Occipital lobe (tissue), 2 donors: Measurements from ENCODE around the gene TRABD. TPM values are rescaled to one million over a fixed set of nuclear protein-coding genes. Genes with fewer than 3 reads are reported as not detected.

ENCODE experiments used
- DNase-seq: peaks from one replicate; lab custom pipeline; 2025; lab: John Stamatoyannopoulos, UW
- total RNA-seq: library from RNA; depleted of rRNA; stranded (reverse); fragments of >200 nt; gene quantifications from one replicate; pipeline ENCODE4 v1.2.3, GENCODE V29; 2014

Gene TRABD
- total RNA-seq, 1 donor from 2014 or later: 3.0 TPM

DNA sequence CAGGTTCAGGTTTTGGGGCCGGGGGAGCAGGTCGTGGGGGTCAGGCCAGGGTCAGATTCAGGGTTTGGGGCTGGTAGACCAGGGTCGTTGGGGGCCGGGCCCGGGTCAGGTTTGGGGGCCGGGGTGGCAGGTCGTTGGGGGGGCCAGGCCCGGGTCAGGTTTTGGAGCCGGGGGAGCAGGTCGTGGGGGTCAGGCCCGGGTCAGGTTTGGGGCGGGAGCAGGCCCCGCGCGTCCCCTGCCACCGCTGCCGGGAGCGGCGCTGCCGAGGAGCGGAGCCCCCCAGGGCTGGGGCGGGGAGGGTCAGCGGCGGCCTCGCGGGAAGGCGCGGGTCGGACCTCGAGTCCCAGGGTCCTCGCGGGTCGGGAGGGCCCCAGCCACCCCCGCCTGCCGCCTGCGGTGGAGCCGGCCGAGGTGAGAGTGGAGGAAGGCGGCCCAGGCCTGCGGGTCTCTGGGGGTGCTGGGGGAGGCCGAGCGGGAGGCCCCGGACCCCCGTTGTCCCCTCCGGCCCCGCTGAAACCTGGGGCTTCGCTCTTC, 535 bp downstream of the TRABD start:
- no peak for DNase-seq

DNA sequence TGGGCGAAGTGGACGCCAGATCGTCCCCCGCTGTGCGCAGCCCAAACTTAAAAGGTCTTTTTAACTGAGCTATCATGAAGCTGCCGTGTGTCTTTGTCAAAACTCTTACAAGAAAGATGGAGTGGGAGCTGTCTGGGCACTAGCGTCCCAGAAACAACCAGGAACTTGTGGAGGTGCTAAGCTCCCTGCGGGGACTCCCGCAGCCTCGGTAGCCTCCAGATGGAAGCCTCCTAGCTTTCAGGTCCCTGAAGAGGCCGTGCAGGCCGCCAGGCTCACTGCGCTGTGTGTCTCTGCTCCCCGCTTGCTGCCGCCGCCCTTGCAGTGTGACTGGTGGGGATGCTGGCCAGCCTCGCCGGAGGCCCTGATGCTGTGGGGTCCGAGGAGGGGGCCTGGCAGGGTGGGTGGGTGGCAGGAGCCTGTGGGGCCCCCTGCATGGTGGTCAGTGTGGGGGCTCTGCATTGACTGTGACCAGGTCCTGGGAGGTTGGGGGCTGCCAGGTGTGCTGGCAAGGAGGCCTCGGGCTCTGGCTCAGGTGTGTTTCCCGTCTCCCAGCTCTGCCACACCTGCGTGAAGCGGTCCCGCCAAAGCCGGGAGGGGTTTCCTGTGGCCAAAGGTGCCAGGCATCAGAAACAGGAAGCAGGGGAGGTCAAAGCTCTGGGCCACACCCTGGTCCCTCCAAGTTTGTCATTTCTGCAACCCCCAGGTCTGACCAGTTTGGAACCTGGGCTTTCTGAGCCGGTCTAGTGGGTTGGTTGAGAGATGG, 1.2 kb downstream of the TRABD start:
- DNase-seq: no peak

DNA sequence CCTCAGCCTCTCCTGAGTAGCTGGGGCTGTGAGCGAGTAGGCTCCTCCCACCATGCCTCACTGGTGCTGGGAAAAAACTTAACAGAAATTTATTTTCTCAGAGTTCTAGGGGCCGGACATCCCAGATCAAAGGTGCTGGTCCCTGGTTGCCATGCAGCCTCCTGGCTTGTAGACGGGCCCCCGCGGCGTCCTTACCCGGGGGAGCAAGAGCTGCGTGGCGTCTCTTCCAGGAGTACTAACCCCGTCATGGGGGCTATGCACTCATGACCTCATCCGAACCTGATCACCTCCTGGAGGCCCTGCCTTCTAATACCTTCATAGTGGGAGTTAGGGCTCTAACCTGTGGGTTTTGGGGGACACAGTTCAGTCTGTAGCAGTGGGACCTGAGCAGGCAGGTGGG, 2.6 kb downstream of the TRABD start:
- DNase-seq: no peak

GRCh38 chr22:50189184-50189848, 3.6 kb downstream of the TRABD start:
- DNase-seq: no peak

- no peak for DNase-seq
These were observed 4.1 kb downstream of the TRABD start for GRCh38 chr22:50189849-50190181.

DNA sequence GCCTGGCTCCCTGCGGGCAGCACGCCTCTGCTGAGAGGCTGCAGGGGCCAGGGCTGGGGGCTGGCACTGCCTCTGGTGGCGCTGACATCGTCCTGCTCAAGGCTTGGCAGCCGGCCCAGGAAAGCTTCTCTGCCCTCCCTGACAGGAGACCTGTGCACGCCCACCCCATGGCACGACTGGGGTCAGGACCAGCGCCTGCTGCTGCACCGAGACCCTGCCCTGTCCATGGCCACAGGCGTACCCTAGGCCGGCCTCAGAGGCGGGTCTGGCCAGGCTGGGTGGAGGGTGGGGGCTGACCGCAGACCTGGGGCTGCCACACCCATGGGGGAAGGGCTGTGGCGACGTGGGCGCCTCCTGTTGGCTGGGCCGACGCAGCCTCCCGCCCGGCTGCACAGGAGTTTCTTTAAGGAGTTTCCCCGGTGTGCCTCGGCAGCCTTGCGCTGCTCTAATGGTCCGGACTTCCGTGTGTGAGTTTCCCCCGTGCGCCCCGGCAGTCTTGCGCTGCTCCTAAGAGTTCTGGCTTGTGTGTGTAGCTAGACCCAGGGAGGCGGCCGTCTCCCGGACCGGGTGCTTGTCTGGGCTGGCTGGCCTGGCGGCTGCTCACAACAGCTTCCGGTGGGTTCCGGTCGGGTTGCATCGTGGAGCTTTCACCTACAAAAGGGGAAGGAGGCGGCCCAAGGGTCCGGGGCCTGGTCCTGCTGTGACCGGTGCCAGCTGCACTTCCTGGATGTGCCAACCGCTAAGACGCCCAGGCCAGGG, 4.6 kb downstream of the TRABD start:
- DNase-seq: no peak

DNA sequence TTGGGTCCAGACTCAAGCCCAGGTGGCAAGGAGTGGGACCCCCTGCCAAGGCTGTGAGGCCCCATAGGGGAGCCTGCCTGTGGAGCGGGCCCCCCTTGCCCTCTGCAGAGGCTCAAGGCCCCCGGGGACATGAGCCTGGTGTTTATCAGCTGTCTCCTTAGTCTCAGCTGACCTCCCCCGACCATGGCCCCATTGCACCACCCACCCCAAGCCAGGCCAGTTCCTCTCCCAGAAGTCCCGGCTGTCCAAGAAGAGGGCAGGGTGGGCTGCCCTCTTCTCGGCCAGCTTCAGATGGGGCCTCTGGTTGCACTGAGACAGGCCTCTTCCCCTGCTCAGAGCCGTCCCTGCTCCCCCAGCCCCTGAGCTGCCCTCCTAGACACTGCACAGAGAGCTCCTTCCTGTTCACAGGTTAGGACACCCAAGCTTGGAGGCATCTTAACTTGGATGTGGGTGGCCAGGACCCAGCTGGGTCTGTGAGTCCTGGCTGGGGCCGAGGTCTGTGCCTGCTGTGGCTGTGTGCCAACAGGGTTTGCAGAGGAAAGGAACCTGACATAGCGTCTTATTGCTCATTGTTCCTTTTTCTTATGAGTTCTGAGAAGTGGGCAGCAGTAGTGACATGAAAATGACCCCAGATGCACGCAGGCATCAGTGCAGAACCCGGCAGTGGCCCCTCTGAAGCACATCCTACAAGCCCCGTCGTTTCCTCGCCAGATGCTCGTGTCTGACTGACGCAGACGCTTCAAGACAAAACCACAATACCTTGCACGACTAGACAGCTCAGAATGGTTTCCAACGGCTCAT, 5.4 kb downstream of the TRABD start:
- no peak for DNase-seq

DNA sequence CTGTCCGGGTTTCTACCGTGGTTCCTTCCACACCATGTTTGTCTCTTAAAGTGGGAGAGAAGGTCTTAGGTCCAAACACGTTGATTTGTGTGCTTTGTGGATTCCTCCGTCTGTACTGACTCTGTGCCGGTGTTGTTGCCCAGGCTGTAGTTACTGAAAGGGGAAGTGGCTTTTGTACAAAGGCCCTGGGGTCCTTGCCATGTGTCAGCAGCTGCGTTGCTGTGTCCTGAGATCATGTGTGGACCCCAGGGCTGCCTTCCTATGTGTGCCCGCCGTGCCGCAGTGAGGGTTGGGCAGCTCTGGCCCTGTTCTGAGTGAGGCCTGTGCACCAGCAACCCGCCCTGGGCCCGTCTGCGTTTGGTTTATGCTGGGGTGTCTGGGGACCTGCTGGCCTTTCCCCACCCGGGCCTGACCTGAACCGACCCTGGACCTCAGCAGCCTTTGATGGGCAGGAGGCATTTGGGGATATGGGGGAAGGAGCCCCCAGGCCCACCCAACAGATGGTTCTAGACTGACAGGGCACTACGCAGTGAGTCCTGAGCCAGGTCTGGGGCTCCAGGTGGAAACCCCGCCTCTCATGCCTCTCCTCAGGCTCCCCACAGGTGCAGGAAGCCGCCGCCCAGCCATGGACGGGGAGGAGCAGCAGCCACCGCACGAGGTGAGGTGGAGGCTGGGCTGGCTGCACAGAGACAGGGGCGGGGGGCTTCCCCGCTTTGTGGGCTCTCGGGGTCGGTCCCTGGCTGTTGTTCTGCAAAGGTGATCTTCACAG, 6.9 kb downstream of the TRABD start:
- DNase-seq: no peak

- DNase-seq: no peak
These were observed 7.9 kb downstream of the TRABD start for GRCh38 chr22:50193621-50194020.

- DNase-seq: no peak
These were observed 8.5 kb downstream of the TRABD start for GRCh38 chr22:50194037-50194805.

GRCh38 chr22:50196256-50196655, 10.5 kb downstream of the TRABD start:
- no peak for DNase-seq

GRCh38 chr22:50197000-50197800, 11.5 kb downstream of the TRABD start:
- no peak for DNase-seq

DNA sequence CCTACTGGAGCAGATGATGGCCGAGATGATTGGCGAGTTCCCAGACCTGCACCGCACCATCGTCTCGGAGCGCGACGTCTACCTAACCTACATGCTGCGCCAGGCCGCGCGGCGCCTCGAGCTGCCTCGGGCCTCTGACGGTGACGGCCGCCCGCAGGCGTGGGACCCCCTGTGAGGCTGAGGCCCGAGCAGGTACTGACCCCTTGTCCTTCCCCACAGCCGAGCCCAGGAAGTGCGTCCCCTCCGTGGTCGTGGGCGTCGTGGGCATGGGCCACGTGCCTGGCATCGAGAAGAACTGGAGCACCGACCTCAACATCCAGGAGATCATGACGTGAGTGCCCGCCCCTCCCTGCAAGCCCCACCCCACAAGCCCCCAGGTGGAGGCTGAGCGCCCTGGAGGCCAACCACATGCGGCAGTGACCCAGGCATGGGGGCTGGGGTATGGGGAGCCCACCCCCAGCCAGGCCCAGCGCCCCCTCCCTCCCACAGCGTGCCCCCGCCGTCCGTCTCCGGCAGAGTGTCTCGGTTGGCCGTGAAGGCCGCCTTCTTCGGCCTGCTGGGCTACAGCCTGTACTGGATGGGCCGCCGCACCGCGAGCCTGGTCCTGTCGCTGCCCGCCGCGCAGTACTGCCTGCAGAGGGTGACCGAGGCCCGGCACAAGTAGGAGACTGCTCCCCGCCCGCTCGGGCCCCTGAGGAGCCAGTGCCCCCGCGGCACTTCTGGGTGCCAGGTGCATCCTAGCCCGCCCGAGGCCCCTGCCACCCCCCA, 12.3 kb downstream of the TRABD start:
- DNase-seq: no peak

DNA sequence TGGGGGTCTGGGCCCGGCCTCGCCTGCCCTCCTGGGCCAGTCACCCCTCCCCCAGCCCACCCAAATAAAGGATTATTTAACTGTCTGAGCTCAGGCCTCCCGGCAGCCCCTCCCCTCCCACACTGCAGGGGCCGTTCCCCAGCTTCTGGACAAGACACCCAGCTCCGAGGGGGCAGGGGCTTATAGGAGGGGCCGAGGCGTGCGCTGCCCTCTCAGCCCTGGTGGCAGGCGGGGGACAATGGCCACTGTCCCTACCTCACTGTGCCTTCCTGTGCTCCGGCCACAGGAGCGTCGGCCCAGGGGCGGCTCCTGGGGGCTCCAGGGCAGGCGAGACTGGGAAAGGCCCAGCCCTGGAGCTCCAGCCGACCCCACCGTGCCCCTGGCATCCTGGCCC, 12.9 kb downstream of the TRABD start:
- no peak for DNase-seq

GRCh38 chr22:50199251-50199721, 13.6 kb downstream of the TRABD start:
- no peak for DNase-seq

DNA sequence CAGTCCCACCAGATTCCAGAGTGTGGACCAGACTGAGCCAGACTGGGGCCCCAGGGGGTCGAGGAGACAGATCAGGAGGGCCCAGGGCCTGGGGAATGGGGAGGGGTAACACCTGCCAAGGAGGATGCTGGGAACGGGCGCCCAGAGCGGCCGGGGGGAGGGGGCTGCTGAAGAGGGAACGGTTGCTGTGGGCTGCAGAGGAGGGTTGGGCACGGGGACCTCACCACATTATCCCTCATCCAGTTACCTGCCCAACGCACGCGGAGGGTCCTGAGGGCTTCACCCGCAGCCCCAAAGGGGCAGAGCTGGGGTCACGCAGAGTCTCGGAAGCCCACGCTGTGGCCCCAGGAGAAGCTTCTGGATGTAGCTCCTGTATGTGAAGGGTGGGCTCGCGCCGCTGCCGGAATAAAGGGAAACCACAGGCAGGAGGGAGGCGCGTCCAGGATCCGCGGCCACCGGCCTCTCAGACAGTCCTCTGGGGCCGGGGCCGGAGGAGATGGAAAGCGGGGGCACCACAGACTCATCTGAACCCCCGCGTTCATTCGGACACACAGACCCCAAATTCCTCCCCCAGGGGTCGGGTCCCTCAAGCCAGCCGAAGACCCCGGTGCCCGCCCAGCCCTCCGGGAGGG, 14.2 kb downstream of the TRABD start:
- no peak for DNase-seq

DNA sequence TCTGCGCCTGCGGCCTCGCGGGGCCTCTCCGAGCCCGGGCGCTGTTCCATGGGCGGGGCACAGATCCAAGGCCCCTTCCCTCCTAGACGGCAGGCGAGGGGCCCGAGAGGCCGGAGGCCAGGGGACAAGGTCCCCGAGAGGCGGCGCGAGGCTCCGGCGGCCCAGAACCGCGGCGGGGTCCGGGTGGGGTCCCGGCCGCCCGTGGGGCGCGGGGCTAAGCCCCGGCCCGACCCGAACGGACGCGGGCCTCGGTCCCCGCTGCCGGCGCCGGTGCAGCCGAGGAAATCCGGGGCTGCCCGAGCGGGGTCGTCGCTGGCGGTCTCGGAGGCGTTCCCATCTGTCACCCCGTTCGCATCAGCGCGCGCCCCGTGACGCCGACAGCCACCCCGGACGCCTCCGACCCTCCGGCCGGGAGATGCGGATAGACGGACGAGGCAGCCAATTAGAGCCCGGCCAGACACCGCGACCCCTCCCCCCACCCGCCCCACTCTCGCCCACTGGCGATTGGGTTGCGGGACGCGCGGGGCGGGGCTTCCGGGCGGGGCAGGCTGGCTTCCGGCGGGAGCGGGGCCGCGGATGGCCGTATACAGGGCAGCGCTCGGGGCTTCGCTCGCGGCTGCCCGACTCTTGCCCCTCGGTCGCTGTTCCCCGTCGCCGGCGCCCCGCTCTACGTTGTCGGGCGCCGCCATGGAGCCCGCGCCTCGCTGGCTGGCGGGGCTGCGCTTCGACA, 14.9 kb downstream of the TRABD start, which contains the start of gene SELENOO:
TSS of gene SELENOO (plus strand) at position 551 of the 730 bp plus-strand sequence. CDS start at position 577, 26 bp downstream.
- DNase-seq: peak; percentile 94
